HG02870 (cell line): ENCODE results near the gene LGALS7B.
"Not testable (repeated sequence)": the region's sequence is repeated elsewhere in the genome, so short reads cannot be mapped to it uniquely, and the experiment has no call there.

Source experiments
- ATAC-seq: cut with Tn5 transposase; IDR thresholded peaks from one replicate; pipeline ENCODE4 v1.9.1; 2021; ENCODE audit warnings: mild to moderate bottlenecking, moderate library complexity; ENCODE audit not compliant: unreplicated experiment

Gene LGALS7B

DNA sequence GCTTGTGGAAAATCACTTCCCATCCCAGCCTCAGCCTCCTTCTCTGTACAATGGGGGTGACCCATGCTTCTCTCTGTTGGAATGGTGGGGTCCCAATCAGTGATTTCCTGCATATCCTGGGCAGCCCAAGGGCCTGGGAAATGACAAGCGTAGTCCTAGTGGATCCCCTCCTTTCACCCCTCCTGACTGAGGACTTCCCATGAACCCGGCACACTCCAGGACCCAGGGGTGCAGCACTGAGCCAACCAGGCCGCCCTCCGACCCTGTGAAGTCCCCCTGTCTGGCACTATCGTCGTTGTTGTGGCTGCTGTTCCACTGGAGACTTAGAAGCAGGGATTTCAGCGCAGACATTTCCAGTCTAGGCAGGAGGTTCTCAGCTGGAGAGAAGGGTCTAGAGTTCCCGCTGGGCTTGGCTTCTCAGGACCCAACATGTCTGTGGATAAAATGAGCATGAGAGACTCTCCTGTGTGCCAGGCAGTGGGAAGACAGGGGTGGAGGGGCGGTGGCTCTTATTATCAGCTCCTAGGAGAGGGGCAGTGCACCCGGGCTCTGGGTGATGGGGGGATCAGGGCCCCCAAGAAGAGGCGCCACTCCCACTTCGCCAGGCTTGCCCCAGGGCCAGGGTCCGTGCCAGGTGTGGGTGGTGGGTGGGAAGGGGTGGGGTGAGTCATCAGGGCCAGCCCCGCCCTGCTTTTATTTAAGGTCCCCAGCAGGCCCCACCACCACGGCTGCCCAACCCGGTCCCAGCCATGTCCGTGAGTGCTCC, at the start of gene LGALS7B:
LGALS7B (plus strand) TSS at position 723 of the 766 bp plus-strand sequence; CDS start at position 750, 27 bp downstream.
- ATAC-seq: no peak

- ATAC-seq: no peak
These were observed 49.4 kb upstream of the LGALS7B start for GRCh38 chr19:38739440-38740256.

GRCh38 chr19:38740257-38740592, 48.8 kb upstream of the LGALS7B start:
- ATAC-seq: no peak

DNA sequence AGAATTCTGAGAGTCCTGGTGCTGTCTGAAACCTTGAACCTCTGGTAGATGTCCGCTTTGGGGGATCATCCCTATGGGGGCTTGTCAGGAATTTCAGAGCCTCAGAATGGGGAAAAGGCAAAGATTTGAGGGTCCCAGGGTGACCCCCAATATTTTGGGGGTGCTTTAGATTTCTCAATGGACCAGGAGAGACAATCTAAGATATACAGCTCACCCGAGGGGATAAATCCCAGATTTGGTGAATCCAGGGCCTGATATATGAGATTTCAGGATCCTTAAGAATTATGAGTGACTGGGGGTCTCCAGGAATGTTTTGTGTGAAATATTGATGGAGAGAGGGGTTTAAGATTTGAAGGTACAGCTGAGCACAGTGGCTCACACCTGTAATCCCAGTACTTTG, 48.1 kb upstream of the LGALS7B start:
- ATAC-seq: no peak

DNA sequence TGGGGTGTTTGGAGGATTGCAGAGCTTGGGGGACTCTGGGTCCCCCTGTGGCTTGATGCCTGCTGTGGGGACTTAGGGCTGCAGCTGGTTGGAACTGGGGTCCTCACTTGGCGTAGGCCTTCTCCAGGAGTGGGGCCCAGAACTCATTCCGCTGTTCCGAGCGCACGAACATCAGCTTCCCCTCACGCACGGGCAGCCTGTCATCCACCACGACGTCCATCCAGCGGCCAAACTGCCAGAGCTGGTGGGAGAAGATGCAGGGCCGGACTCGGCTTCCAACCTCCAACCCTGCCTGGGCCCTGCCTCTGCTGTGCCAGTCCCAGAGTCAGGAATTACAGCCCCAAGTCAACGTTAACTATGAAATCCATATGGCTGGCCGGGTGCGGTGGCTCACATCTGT, 47.3 kb upstream of the LGALS7B start:
- no peak for ATAC-seq

DNA sequence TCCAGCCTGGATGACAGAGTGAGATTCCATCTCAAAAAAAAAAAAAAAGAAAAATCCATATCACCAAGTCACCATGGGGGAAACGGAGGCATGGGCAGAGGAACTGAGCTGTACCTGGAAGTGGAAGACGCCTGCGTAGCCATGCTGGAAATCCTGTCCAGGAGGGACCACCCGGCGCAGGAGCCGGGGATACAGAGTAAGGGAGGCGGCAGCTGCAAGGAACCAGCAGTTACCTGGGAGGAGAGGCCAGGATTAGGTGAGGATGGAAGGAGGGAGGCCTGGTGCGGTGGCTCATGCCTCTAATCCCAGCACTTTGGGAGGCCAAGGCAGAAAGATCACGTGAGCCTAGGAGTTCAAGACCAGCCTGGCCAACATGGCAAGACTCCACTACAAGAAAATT, 46.7 kb upstream of the LGALS7B start:
- ATAC-seq: no peak

DNA sequence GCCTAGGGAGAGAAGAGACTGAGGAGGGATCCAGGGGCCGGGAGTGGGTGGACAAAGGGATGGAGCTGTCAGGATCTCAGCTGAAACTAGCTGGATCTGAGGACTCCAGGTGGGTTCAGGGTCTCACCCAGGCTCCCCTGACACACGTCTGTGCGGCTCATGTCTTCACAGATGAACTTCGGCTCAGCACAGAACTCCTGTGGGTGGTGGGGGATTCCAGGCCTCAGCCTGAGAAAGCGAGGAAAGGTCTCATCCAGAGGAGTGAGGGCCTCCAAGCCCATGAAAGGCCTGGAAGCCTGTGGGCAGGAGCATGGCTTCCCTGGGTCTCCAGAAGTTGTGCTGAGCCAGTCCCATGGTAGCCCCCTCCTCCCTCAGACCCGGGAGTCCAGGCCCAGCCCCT, 46.1 kb upstream of the LGALS7B start:
- ATAC-seq: no peak

- no peak for ATAC-seq
These were observed 45.4 kb upstream of the LGALS7B start for GRCh38 chr19:38743394-38744297.

GRCh38 chr19:38744298-38744681, 44.7 kb upstream of the LGALS7B start, which contains the start of gene CAPN12:
Gene CAPN12 (minus strand): TSS chr19:38744474. CDS start chr19:38744165, 309 bp downstream.
- no peak for ATAC-seq

GRCh38 chr19:38744874-38745273, 44.1 kb upstream of the LGALS7B start:
- ATAC-seq: no peak

DNA sequence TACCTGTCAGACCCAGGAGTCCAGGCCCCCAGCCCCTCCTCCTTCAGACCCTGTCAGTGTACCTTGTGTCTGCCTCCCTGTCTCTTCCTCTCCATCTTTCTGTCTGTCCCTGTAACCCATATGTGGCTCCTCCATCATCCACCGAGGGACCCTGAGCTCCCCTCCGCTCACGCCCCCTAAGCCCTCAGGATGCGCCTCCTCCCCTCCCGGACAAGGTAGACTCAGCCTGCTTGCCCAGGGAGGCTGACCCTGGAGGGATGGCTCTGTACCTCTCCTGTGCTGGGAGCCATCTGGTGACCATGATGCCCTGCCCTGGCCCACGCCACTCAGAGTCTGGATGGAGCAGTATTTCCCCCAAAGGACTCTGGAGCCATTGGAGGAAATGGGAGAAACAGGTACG, 43.7 kb upstream of the LGALS7B start:
- ATAC-seq: no peak

DNA sequence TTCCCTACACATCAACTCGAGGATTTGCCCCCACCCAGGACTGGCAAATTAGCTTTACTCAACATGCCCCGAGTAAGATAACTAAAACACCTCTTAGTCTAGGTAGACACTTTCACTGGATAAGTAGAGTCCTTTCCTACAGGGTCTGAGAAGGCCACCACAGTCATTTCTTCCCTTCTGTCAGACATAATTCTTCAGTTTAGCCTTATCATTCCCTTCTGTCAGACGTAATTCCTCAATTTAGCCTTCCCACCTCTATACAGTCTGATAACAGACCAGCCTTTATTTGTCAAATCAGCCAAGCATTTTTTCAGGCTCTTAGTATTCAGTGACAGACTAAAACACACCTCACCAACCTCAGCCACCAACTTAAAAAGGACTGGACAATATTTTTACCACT, 35.2 kb upstream of the LGALS7B start:
- ATAC-seq: not testable (repeated sequence)

GRCh38 chr19:38754196-38754595, 34.8 kb upstream of the LGALS7B start:
- ATAC-seq: not testable (repeated sequence)

GRCh38 chr19:38759590-38760003, 29.4 kb upstream of the LGALS7B start:
- ATAC-seq: no peak

GRCh38 chr19:38760805-38761517, 28.0 kb upstream of the LGALS7B start:
- not testable (repeated sequence) for ATAC-seq

- ATAC-seq: not testable (repeated sequence)
These were observed 27.1 kb upstream of the LGALS7B start for GRCh38 chr19:38761884-38762389.

- no peak for ATAC-seq
These were observed 25.2 kb upstream of the LGALS7B start for GRCh38 chr19:38763795-38764220.

- no peak for ATAC-seq
These were observed 23.8 kb upstream of the LGALS7B start for GRCh38 chr19:38765214-38765613.

DNA sequence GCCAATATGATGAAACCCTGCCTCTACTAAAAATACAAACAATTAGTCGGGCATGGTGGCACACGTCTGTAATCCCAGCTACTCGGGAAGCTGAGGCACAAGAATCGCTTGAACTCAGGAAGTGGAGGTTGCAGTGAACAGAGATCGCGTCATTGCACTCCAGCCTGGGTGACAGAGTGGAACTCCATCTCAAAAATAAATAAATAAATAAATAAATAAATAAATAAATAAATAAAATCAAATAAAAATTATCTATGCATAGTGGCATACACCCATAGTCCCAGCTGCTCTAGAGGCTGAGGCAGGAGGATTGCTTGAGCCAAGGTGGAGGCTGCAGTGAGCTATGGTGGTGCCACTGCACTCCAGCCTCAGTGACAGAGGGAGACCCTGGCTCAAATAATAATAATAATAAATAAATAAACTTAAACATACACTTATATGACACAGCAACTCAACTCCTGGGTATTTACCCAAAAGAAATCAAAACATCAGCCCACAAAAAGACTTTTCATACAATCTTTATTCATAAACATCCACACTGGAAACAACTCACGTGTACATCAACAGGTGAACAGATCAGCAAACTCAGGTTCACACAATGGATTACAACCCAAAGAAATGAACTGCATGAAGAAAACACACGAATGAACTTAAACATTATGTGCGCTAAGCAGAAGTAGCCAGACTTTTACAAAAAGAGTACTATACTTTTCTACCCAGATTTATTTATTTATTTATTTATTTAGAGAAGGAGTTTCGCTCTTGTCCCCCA, 22.5 kb upstream of the LGALS7B start:
- no peak for ATAC-seq
